Activated CD4-positive, alpha-beta memory T cell treated with anti-CD3 and anti-CD28 coated beads, Interleukin-2, amount 10 ng/mL, durations not matched to agents 7 days and 5 days (primary cell): Measurements from ENCODE around the gene FAM76A. TPM values are rescaled to one million over a fixed set of nuclear protein-coding genes. Genes with fewer than 3 reads are reported as not detected.
"Not testable (repeated sequence)": the region's sequence is repeated elsewhere in the genome, so short reads cannot be mapped to it uniquely, and the experiment has no call there.

Source experiments
- CTCF ChIA-PET: fragments of 350-600 bp; sonication (Branson Sonifier 250); formaldehyde crosslinking; loops from one replicate; lab custom pipeline; 2021; ENCODE audit warnings: antibody characterized with exemption, inconsistent platforms; lab: Charles Lee
- POLR2A ChIA-PET: fragments of 350-600 bp; sonication (Branson Sonifier 250); formaldehyde crosslinking; loops from one replicate; lab custom pipeline; 2021; ENCODE audit warnings: antibody characterized with exemption; lab: Charles Lee
- DNase-seq: peaks from one replicate; pipeline ENCODE4 v3.0.0-alpha.2; 2020
- H3K27ac Mint-ChIP-seq: one replicate; pipeline ENCODE4 v1.8.0; 2021; ENCODE audit warnings: mild to moderate bottlenecking, mixed read lengths
- H3K27me3 Mint-ChIP-seq: one replicate; pipeline ENCODE4 v1.8.0; 2021; ENCODE audit warnings: mixed read lengths
- H3K36me3 Mint-ChIP-seq: one replicate; pipeline ENCODE4 v1.8.0; 2021; ENCODE audit warnings: low read depth, mixed read lengths
- H3K4me1 Mint-ChIP-seq: one replicate; pipeline ENCODE4 v1.8.0; 2021; ENCODE audit warnings: mixed read lengths
- H3K4me3 Mint-ChIP-seq: one replicate; pipeline ENCODE4 v1.8.0; 2021; ENCODE audit warnings: mild to moderate bottlenecking, mixed read lengths
- H3K9me3 Mint-ChIP-seq: one replicate; pipeline ENCODE4 v1.8.0; 2021; ENCODE audit warnings: mixed read lengths
- total RNA-seq, 2 experiments: library from RNA; stranded (reverse); gene quantifications; one replicate each; pipeline ENCODE4 v1.2.3, GENCODE V29; 2021

The FAM76A gene
- 10 to 100 TPM; 13.6 to 14.1 TPM for total RNA-seq

DNA sequence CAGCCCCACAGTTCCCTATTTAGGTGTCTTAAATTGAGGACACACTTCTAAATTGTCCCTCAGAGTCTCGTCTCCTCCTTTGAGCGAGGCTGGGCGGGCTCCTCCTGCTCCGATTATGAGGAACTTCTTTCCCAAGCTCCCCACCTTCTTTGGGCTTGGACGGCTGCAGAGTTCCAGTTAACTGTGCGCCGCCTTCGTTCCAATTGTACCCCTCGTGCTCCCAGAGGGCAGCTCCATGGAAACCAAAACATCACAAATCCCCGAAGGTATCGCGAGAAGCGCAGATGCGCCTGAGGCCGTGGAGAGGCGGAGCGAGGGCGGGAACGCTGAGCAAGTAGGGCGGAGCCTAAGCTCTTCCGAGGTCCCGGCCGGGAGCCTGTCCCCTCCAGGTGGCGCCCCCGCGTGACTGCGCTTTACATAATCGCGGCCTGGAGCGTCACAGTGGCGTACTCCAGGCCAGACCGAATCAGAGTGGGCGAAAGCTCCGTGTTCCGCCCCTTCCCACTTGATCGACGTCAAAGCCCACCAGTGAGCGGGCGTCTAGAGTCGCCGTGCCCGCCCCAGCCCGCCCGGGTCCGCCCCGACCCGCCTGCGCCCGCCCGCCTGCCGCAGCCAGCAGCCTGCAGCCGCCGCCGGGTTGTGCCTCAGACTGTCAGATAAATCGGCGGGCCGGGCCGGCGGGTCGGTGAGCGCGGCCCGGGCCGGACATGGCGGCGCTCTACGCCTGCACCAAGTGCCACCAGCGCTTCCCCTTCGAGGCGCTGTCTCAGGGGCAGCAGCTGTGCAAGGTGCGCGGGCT is at the start of gene FAM76A:
FAM76A (plus strand) TSS at position 588 of the 799 bp plus-strand sequence; CDS start at position 708, 120 bp downstream.
- H3K27me3 Mint-ChIP-seq, result peaks cover 3% of the 10 kb centered on the region
- H3K36me3 Mint-ChIP-seq, result peaks cover 13% of the 10 kb centered on the region
- peak within 1 kb of the TSS; percentile 79 for H3K4me3 Mint-ChIP-seq
- peaks cover 24% of the 10 kb centered on the region for H3K4me1 Mint-ChIP-seq
- H3K9me3 Mint-ChIP-seq, result no peaks in the 10 kb centered on the region
- peak within 1 kb of the TSS; percentile 73 for H3K27ac Mint-ChIP-seq
- CTCF ChIA-PET, result interaction anchor here (0.5 to 1.7 kb wide), 28 partner anchors 10 to 499 kb away, joined by 3 to 35 read pairs (median 4); partner anchors contain the start of genes IFI6, PPP1R8 and STX12
- DNase-seq, result peak; percentile 100
- POLR2A ChIA-PET, result interaction anchor here (0.6 to 2.1 kb wide), 20 partner anchors 8 to 856 kb away, joined by 3 to 34 read pairs (median 4); partner anchors contain the start of genes ATP5IF1, IFI6, PPP1R8 and STX12

DNA sequence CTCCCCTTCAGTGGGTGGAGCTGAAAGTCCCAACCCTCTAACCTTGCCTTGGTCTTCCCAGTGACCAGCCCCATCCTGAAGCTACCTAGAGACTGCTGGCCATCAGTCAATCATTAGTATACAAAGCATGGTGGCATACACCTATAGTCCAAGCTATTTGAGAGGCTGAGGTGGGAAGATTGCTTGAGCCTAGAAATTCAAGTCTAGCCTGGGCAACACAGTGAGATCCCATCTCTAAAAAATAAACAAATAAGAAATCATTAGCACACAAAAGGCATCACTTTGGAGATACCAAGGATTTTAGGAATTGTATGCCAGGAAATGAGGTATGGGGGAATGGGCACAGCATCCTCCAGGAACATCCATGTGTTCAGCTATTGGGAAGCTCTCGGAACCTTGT is 49.4 kb upstream of the FAM76A start:
- H3K27me3 Mint-ChIP-seq, result peaks cover 5% of the 10 kb centered on the region
- peaks cover 8% of the 10 kb centered on the region for H3K36me3 Mint-ChIP-seq
- peaks cover 12% of the 10 kb centered on the region for H3K4me1 Mint-ChIP-seq
- ChIA-PET CTCF (no interaction called here), POLR2A (no interaction called here)
- H3K27ac Mint-ChIP-seq, result no peak overlapping the region
- DNase-seq, result no peak
- H3K9me3 Mint-ChIP-seq, result peaks cover 21% of the 10 kb centered on the region
- H3K4me3 Mint-ChIP-seq, result no peak overlapping the region

DNA sequence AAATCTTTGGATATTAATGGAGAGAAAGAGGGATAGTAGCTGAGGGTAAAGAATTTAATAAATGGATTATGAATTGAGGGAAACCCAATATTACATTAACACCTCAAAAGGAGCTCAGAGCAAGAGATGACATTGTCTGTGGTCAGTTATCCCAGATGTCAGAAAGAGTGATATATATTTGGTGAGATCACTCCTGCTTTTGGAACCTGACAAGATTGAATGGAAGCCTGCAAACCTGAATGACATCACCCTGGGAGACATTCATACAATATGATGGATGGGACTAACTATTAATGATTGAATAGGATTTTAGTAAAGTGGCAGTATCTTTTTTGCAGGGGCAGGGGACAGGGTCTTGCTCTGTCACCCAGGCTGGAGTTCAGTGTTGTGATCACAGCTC is 47.0 kb upstream of the FAM76A start:
- Mint-ChIP-seq H3K27ac (no peak overlapping the region), H3K27me3 (peaks cover 10% of the 10 kb centered on the region), H3K36me3 (peaks cover 14% of the 10 kb centered on the region), H3K4me3 (no peak overlapping the region), H3K4me1 (no peaks in the 10 kb centered on the region), H3K9me3 (peaks cover 33% of the 10 kb centered on the region)
- DNase-seq, result no peak
- ChIA-PET CTCF (interaction anchor here (0.7 kb wide), 1 partner anchor 41 kb away, joined by 3 read pairs; no protein-coding TSS in a partner anchor), POLR2A (interaction anchor here (1.5 kb wide), 1 partner anchor 8 kb away, joined by 4 read pairs; no protein-coding TSS in a partner anchor)

DNA sequence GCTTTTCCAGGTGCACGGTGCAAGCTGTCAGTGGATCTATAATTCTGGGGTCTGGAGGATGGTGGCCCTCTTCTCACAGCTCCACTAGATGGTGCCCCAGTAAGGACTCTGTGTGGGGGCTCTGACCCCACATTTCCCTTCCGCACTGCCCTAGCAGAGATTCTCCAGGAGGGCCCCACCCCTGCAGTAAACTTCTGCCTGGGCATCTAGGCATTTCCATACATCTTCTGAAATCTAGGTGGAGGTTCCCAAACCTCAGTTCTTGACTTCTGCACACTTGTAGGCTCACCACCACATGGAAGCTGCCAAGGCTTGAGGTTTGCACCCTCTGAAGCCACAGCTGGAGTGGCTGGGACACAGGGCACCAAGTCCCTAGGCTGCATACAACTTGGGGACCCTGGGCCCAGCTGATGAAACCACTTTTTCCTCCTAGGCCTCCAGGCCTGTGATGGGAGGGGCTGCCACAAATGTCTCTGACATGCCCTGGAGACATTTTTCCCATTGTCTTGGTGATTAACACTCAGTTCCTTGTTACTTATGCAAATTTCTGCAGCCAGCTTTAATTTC is 45.5 kb upstream of the FAM76A start:
- POLR2A ChIA-PET, H3K4me3 Mint-ChIP-seq, DNase-seq, CTCF ChIA-PET, H3K4me1 Mint-ChIP-seq, H3K27ac Mint-ChIP-seq: not testable (repeated sequence)
- H3K27me3 Mint-ChIP-seq, result peaks cover 13% of the 10 kb centered on the region
- H3K9me3 Mint-ChIP-seq, result peaks cover 33% of the 10 kb centered on the region
- H3K36me3 Mint-ChIP-seq, result peaks cover 14% of the 10 kb centered on the region

DNA sequence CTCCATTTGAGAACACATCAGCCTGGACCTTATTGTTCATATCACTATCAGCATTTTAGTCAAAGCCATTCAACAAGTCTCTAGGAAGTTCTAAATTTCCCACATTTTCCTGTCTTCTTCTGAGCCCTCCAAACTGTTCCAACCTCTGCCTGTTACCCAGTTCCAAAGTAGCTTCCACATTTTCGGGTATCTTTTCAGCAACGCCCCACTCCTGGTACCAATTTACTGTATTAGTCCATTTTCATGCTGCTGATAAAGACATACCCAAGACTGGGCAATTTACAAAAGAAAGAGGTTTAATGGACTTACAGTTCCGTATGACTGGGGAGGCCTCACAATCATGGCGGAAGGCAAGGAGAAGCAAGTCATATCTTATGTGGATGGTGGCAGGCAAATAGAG is 44.2 kb upstream of the FAM76A start:
- DNase-seq, H3K4me3 Mint-ChIP-seq, POLR2A ChIA-PET, CTCF ChIA-PET, H3K27ac Mint-ChIP-seq, H3K4me1 Mint-ChIP-seq: not testable (repeated sequence)
- Mint-ChIP-seq H3K36me3 (peaks cover 14% of the 10 kb centered on the region), H3K27me3 (peaks cover 13% of the 10 kb centered on the region), H3K9me3 (peaks cover 33% of the 10 kb centered on the region)

DNA sequence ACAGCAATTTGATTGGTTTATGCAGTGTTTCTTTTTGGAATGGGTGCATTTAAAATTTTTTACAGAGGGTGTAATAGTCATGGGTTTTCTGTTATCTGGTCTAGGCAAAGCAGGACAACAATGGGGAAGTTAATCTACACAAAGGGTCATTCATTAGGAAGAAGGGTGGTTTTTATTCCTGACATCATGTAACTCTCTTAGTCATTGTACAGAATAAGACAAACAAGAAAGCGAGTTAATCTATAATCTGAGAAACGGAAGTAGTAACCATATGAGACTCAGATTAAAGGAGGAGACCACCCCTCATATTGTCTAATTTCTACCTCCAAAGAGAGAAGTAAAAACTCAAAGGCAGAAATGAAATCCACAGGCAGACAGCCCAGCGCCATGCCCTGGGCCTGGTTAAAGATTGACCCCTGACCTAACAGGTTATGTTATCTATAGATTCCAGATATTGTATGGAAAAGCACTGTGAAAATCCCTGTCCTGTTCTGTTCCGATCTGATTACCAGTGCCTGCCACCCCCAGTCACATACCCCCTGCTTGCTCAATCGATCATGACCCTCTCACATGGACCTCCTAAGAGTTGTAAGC is 43.3 kb upstream of the FAM76A start:
- Mint-ChIP-seq H3K4me3 (no peak overlapping the region), H3K27me3 (peaks cover 13% of the 10 kb centered on the region), H3K9me3 (peaks cover 33% of the 10 kb centered on the region), H3K4me1 (no peaks in the 10 kb centered on the region), H3K36me3 (peaks cover 14% of the 10 kb centered on the region), H3K27ac (no peak overlapping the region)
- CTCF ChIA-PET, result interaction anchor here (1.6 kb wide), 1 partner anchor 8 kb away, joined by 4 read pairs; no protein-coding TSS in a partner anchor
- POLR2A ChIA-PET, result no interaction called here
- no peak for DNase-seq

DNA sequence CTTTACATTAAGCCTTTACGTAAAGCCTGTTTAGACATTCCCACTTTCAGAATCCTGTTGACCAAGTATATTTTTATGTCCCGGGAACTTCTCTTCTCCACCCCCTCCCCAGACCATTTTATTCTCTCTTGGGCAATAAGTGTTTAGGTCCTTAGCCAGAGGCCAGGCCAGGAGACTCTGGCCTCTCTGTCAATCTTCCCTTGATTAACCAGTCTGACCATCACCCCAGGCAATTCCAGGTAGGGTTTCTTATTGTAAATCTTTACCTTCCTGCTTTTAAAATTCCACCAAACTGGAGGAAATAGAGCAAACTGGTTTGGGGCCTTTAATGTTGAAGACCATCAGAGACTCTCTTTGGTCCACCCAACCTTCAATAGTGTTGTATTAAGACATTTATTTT is 41.6 kb upstream of the FAM76A start:
- no peak for DNase-seq
- ChIA-PET CTCF (interaction anchor here (0.6 kb wide), 1 partner anchor 25 kb away, joined by 3 read pairs; no protein-coding TSS in a partner anchor), POLR2A (no interaction called here)
- Mint-ChIP-seq H3K36me3 (peaks cover 12% of the 10 kb centered on the region), H3K27me3 (peaks cover 7% of the 10 kb centered on the region), H3K4me3 (no peak overlapping the region), H3K9me3 (peaks cover 29% of the 10 kb centered on the region), H3K4me1 (peaks cover 3% of the 10 kb centered on the region), H3K27ac (no peak overlapping the region)

DNA sequence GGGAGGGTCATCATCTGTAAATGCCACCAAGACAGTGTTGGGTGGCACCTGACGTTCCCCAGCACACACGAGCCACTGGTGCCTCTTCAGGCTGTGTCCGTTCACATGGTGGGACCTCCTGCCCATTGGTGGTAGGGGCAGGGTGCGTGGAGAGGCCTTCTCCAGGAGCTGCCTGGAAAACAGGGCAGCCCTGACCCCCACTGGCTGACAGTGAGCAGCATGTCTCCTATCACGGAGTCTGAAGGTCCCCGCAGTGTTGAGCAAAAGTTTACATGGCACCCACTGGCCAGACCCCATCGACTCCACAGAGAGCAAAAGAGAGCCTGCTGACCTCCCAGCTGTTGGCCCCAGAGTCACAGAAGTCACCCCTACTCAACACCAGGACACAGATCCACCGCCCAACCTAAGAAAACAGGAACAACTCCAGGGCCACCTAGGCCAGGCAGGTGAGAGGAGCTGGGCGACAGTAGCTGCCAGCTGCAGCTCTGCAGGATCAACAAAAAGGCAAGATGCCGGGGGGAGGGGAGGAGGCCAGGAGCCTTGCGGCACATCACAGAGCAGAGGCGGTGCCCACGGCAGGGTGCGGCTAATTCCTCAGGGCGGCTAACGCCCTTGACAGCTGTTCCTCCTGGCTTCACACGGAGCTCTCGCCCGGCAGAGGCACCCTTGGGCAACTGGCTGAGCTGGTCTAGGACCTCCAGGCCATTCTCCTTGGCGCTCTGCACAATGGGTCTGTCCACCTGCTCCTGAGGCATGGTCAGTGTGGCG is 39.4 kb upstream of the FAM76A start:
- peaks cover 17% of the 10 kb centered on the region for H3K9me3 Mint-ChIP-seq
- H3K27ac Mint-ChIP-seq, result no peak overlapping the region
- H3K4me1 Mint-ChIP-seq, result peaks cover 18% of the 10 kb centered on the region
- H3K36me3 Mint-ChIP-seq, result peaks cover 8% of the 10 kb centered on the region
- DNase-seq, result no peak
- ChIA-PET CTCF (interaction anchor here (0.9 kb wide), 1 partner anchor 17 kb away, joined by 3 read pairs; no protein-coding TSS in a partner anchor), POLR2A (interaction anchor here (1.5 kb wide), 1 partner anchor 8 kb away, joined by 4 read pairs; no protein-coding TSS in a partner anchor)
- peaks cover 7% of the 10 kb centered on the region for H3K27me3 Mint-ChIP-seq
- no peak overlapping the region for H3K4me3 Mint-ChIP-seq

DNA sequence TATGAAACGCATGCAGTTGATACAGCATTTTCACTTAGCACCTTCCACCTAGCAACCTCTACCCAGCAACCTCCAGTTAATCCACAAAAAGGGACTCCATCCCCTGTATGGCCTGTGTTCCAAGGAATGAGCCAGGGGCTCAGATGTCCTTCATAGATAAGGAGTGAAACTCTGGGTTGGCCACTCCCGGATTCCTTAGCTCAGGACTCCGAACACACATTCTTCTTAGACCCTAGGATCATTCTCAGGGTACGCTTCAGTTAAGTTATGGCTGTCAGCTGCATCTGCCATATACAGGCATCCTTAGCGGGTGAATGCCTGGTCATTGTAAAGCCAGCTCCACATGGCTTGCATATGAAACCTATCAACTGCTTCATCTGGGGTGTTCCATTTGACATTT is 37.9 kb upstream of the FAM76A start:
- Mint-ChIP-seq H3K4me3 (no peak overlapping the region), H3K9me3 (peaks cover 7% of the 10 kb centered on the region), H3K27ac (no peak overlapping the region), H3K36me3 (peaks cover 1% of the 10 kb centered on the region), H3K4me1 (peaks cover 18% of the 10 kb centered on the region), H3K27me3 (peaks cover 4% of the 10 kb centered on the region)
- ChIA-PET POLR2A (no interaction called here), CTCF (no interaction called here)
- no peak for DNase-seq

DNA sequence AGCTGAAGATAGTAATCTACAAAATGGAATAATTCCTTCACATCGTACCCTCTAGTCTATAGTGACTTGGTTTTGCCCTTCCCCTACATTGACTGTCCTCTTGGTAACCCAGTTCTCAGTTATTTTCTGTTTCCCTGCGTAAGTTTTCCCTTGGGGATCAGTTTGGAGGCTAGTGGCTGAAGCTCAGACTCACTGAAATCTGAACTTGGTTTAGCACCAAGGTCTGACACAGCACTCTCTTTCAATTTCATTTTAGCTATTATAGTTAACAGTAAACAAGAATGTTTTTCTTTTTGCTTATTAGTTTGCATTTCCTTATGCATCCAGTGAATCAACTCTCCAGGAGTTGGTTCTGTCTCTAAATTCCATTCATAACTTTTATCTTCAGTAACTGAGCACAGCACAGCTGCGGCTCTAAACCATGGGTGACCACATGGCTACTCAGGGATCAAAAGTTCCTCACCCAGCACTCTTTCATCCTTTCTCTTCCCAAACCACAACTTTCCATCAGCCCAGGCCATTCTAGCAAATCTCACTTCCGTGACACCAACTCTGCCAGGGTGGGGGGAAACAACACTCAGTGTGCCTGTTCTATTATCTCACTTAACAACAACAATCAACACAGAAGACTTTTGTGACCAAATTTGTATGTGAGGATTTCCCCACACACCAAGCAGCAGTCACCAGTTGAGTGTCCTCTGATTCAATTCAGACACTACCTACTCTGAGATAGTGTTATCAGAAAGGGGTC is 36.2 kb upstream of the FAM76A start:
- Mint-ChIP-seq H3K4me1 (peaks cover 18% of the 10 kb centered on the region), H3K27ac (no peak overlapping the region), H3K27me3 (peaks cover 4% of the 10 kb centered on the region), H3K4me3 (no peak overlapping the region), H3K9me3 (peaks cover 7% of the 10 kb centered on the region), H3K36me3 (no peaks in the 10 kb centered on the region)
- CTCF ChIA-PET, result interaction anchor here (0.8 to 1.3 kb wide), 3 partner anchors 20 to 36 kb away, joined by 3 read pairs; partner anchors contain the start of gene FAM76A
- no peak for DNase-seq
- POLR2A ChIA-PET, result interaction anchor here (1.4 kb wide), 1 partner anchor 36 kb away, joined by 3 read pairs; the partner anchor contains the start of gene FAM76A

DNA sequence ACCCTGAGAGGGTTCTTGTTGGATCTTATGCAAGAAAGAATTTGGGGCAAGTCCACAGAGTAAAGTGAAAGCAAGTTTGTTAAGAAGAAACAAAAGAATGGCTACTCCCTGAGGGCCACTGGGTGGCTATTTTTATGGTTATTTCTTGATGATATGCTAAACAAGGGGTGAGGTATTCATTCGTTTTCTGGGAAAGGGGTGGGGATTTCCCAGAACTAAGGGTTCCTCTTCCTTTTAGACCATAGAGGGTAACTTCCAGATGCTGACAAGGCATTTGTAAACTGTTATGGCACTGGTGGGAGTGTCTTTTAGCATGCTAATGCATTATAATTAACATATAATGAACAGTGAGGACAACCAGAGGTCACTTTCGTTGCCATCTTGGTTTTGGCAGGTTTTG is 35.6 kb upstream of the FAM76A start:
- Mint-ChIP-seq H3K4me1 (peaks cover 18% of the 10 kb centered on the region), H3K27me3 (peaks cover 2% of the 10 kb centered on the region), H3K36me3 (no peaks in the 10 kb centered on the region), H3K9me3 (peaks cover 7% of the 10 kb centered on the region), H3K4me3 (no peak overlapping the region), H3K27ac (no peak overlapping the region)
- CTCF ChIA-PET, result interaction anchor here (3.3 kb wide), 1 partner anchor 20 kb away, joined by 12 read pairs; no protein-coding TSS in a partner anchor
- no peak for DNase-seq
- POLR2A ChIA-PET, result no interaction called here
